Ectodermal cell (in vitro differentiated cells): ENCODE data around the gene MTHFSD.

ENCODE experiments used
- H3K27ac ChIP-seq: 2 replicates; pipeline ENCODE4 v1.7.0; 2013; ENCODE audit warnings: mild to moderate bottlenecking, low read depth, low read length; ENCODE audit not compliant: insufficient read depth, poor library complexity, severe bottlenecking
- H3K27me3 ChIP-seq: 2 replicates; pipeline ENCODE4 v1.7.0; 2013; ENCODE audit warnings: mild to moderate bottlenecking, low read length; ENCODE audit not compliant: insufficient read depth, control insufficient read depth, poor library complexity, severe bottlenecking
- H3K36me3 ChIP-seq: one replicate; pipeline ENCODE4 v1.7.0; 2013; ENCODE audit warnings: low read length; ENCODE audit not compliant: control insufficient read depth, insufficient read depth
- H3K4me1 ChIP-seq: one replicate; pipeline ENCODE4 v1.7.0; 2013; ENCODE audit warnings: low read length; ENCODE audit not compliant: control insufficient read depth, insufficient read depth
- H3K4me3 ChIP-seq: 2 replicates; pipeline ENCODE4 v1.7.0; 2013; ENCODE audit warnings: low read depth, low read length, control low read depth; ENCODE audit not compliant: insufficient read depth
- H3K9me3 ChIP-seq: 2 replicates; pipeline ENCODE4 v1.7.0; 2013; ENCODE audit warnings: mild to moderate bottlenecking, low read length, moderate library complexity; ENCODE audit not compliant: control insufficient read depth
- WGBS, 2 experiments: methylation state at CpG; one replicate each; pipeline ENCODE4 v1.1.7; 2013; ENCODE audit warnings: missing lambda C conversion rate in 2 of 2; 5-methylcytosine and 5-hydroxymethylcytosine counted together

MTHFSD gene

GRCh38 chr16:86492961-86493629, 61.9 kb downstream of the MTHFSD start:
- H3K27me3 ChIP-seq = peaks cover 100% of the 10 kb centered on the region
- no peak overlapping the region for H3K27ac ChIP-seq
- H3K4me1 ChIP-seq = peaks cover 22% of the 10 kb centered on the region
- no peak overlapping the region for H3K4me3 ChIP-seq
- 64% methylated on average over 9 of the region's 9 CpGs for WGBS, 2 experiments
- H3K9me3 ChIP-seq = no peaks in the 10 kb centered on the region
- H3K36me3 ChIP-seq = no peaks in the 10 kb centered on the region

- Histone ChIP-seq H3K9me3 (no peaks in the 10 kb centered on the region), H3K4me3 (no peak overlapping the region), H3K36me3 (no peaks in the 10 kb centered on the region), H3K4me1 (peaks cover 22% of the 10 kb centered on the region), H3K27me3 (peaks cover 100% of the 10 kb centered on the region), H3K27ac (no peak overlapping the region)
- 70 to 71% methylated on average over 4 of the region's 4 CpGs for WGBS, 2 experiments
Observed at GRCh38 chr16:86492267-86492960, 62.6 kb downstream of the MTHFSD start.

GRCh38 chr16:86491640-86492023, 63.4 kb downstream of the MTHFSD start:
- H3K9me3 ChIP-seq = no peaks in the 10 kb centered on the region
- no peak overlapping the region for H3K27ac ChIP-seq
- peaks cover 99% of the 10 kb centered on the region for H3K27me3 ChIP-seq
- H3K36me3 ChIP-seq = no peaks in the 10 kb centered on the region
- H3K4me1 ChIP-seq = peaks cover 22% of the 10 kb centered on the region
- WGBS, 2 experiments = 78 to 85% methylated on average over 7 of the region's 7 CpGs
- H3K4me3 ChIP-seq = no peak overlapping the region

GRCh38 chr16:86490859-86491639, 64.0 kb downstream of the MTHFSD start:
- no peak overlapping the region for H3K27ac ChIP-seq
- H3K9me3 ChIP-seq = no peaks in the 10 kb centered on the region
- H3K27me3 ChIP-seq = peaks cover 95% of the 10 kb centered on the region
- 84 to 86% methylated on average over 13 of the region's 13 CpGs for WGBS, 2 experiments
- peaks cover 21% of the 10 kb centered on the region for H3K4me1 ChIP-seq
- H3K36me3 ChIP-seq = no peaks in the 10 kb centered on the region
- no peak overlapping the region for H3K4me3 ChIP-seq

- Histone ChIP-seq H3K4me3 (no peak overlapping the region), H3K9me3 (no peaks in the 10 kb centered on the region), H3K36me3 (no peaks in the 10 kb centered on the region), H3K27ac (no peak overlapping the region), H3K27me3 (peaks cover 46% of the 10 kb centered on the region), H3K4me1 (no peaks in the 10 kb centered on the region)
- WGBS, 2 experiments = 58 to 65% methylated on average over 3 of the region's 3 CpGs
Observed at GRCh38 chr16:86485746-86486145, 69.3 kb downstream of the MTHFSD start.

GRCh38 chr16:86484240-86484639, 70.8 kb downstream of the MTHFSD start:
- peaks cover 31% of the 10 kb centered on the region for H3K27me3 ChIP-seq
- WGBS, 2 experiments = 86 to 89% methylated on average over 5 of the region's 5 CpGs
- H3K4me3 ChIP-seq = no peak overlapping the region
- H3K36me3 ChIP-seq = no peaks in the 10 kb centered on the region
- H3K4me1 ChIP-seq = no peaks in the 10 kb centered on the region
- H3K9me3 ChIP-seq = no peaks in the 10 kb centered on the region
- H3K27ac ChIP-seq = no peak overlapping the region

- Histone ChIP-seq H3K27ac (no peak overlapping the region), H3K4me1 (no peaks in the 10 kb centered on the region), H3K9me3 (no peaks in the 10 kb centered on the region), H3K4me3 (no peak overlapping the region), H3K36me3 (no peaks in the 10 kb centered on the region), H3K27me3 (peaks cover 5% of the 10 kb centered on the region)
- 90 to 93% methylated on average over 3 of the region's 3 CpGs for WGBS, 2 experiments
Observed at GRCh38 chr16:86481607-86482006, 73.4 kb downstream of the MTHFSD start.

GRCh38 chr16:86480444-86480843, 74.6 kb downstream of the MTHFSD start:
- H3K9me3 ChIP-seq = no peaks in the 10 kb centered on the region
- no peaks in the 10 kb centered on the region for H3K4me1 ChIP-seq
- peaks cover 2% of the 10 kb centered on the region for H3K27me3 ChIP-seq
- no peaks in the 10 kb centered on the region for H3K36me3 ChIP-seq
- no peak overlapping the region for H3K4me3 ChIP-seq
- H3K27ac ChIP-seq = no peak overlapping the region
- 70 to 71% methylated on average over 15 of the region's 15 CpGs for WGBS, 2 experiments
